NCI-H2107 treated with DMSO at 0.1 percent for 48 hours (cell line): ENCODE data around the gene COX8A.
"Not testable (repeated sequence)": the region's sequence is repeated elsewhere in the genome, so short reads cannot be mapped to it uniquely, and the experiment has no call there.

Experiments used
- DNase-seq: peaks from one replicate; lab custom pipeline; 2025; ENCODE audit not compliant: unreplicated experiment; lab: John Stamatoyannopoulos, UW

COX8A gene

DNA sequence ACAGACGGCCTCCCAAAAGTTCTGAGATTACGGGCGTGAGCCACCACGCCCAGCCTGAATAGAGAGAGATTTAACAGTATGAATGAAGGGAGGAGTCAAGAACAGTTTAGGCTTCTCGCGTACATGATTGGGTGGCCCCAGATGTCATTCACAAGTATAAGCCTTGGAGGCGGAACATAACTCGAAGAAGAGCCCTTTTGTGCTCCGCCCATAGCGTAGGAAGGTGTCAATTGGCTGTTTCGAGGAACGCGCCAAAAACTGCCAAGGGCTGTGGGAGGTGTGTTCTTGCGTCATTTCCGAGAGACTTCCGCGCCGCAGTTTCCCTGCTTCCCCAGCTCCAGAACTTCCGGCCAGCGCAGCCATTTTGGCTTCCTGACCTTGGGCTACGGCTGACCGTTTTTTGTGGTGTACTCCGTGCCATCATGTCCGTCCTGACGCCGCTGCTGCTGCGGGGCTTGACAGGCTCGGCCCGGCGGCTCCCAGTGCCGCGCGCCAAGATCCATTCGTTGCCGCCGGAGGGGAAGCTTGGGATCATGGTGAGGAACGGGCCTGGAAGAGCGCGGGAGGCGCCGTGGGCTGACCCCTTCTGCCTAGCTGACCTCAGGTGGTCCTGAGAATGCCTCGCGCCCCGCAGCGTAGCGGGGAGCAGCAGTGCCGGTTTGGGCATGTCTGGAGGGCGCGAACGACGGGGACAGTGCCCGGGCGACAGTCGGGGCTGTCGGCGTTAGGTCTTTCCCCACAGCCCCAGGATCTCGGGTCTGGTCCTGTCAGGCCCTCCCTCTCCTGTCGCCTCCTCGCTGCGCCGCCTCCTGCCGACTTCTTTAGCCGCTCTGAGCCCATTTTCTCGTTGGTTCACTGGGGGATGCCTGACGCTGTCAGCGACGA is at the start of gene COX8A:
TSS of gene COX8A (plus strand) at position 362 of the 885 bp plus-strand sequence. CDS start at position 423, 61 bp downstream.
- peak; percentile 99 for DNase-seq

- DNase-seq = no peak
Measured at GRCh38 chr11:63929616-63930015, 44.8 kb upstream of the COX8A start.

DNA sequence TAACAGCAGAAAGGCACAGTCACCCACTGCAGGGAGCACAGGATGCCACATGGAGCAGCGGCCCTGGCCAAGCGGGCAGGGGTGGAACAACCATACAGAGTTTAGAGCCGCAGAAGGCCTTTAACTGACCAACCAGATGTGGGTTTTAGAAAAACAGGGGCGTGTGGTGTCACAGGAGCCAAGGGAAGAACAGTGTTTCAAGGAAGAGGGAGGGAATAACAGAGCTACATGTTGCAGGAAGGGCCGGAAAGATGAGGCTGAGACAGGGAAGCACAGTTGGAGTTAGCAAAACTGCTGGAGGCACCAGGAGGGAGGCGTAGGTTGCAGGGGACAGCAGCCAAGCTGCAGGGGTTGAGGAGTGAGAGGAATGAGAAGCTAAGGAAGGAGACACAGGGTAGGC is 43.4 kb upstream of the COX8A start:
- DNase-seq = no peak

GRCh38 chr11:63931876-63932275 is 42.5 kb upstream of the COX8A start:
- no peak for DNase-seq

DNA sequence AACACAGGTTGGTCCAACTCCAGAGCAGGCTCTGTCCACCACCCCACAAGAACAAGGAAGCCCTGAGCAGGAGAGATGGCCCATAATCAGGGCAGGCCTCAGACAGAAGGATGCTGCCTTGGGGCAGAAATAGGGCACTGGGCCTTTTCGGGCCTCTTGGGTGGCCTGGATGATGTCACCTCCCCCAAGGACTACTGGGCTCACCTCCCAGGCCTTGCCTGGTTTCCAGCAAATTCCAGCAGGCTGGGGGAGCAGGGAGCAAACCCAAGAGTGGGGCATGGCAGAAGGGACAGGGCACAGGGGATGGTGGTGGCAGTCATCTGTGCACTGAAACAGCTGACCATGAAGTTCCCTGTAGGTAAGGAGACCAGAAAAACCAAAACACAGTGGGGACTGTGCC is 41.0 kb upstream of the COX8A start:
- DNase-seq = no peak

- no peak for DNase-seq
Measured at GRCh38 chr11:63937713-63938478, 36.5 kb upstream of the COX8A start.

GRCh38 chr11:63938479-63939396 is 35.7 kb upstream of the COX8A start, which contains the start of gene NAA40:
TSS of gene NAA40 (plus strand) at chr11:63939002. CDS start at chr11:63939097, 95 bp downstream.
- peak; percentile 77 for DNase-seq

DNA sequence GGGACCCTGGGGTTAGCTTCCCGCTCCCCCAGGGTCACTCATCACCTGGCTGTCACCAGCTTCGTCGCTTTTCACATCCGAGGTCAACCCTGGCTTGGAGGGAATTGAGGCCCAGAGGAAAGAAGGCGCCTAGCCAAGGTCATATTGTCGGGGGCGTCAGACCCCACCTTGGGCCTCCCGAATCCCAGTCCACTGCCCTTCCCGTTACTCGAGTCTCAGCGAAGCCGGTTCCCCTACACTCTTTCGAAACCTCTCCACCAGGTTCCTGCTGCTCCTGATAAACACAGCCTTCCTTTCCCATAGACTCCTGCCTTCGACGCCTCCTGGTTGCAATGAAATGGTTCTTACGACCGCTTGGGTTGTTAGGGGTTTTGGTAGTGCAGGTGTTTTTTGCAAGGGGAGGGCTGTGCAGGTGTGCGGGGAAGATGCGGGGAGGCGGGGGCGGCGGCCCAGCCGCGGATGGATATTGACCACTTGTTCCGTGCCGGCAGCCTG is 35.0 kb upstream of the COX8A start:
- DNase-seq = peak; percentile 18

DNA sequence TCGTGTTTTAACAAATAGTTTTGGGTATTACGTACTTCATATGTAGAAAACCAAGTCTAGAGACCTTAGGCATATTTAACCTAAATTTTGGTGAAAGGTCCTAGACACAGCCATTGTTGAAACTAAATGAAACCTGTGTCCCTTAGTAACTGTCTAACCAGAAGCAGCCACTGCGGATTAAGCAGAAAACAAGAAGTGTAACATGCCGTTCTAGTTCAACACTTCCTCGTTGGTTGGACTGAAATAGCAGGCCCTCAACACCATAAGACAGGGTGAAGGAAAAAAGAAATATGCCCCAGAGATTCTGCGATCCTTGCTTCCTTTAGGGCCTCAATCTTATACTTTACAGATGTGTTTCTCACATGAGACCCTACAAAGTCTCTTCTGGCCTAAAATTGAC is 33.6 kb upstream of the COX8A start:
- no peak for DNase-seq

GRCh38 chr11:63941901-63942300 is 32.5 kb upstream of the COX8A start:
- DNase-seq = no peak

GRCh38 chr11:63942803-63943202 is 31.6 kb upstream of the COX8A start:
- no peak for DNase-seq

- no peak for DNase-seq
Measured at GRCh38 chr11:63944987-63945386, 29.4 kb upstream of the COX8A start.

GRCh38 chr11:63945477-63946163 is 28.8 kb upstream of the COX8A start:
- peak; percentile 71 for DNase-seq

- no peak for DNase-seq
Measured at GRCh38 chr11:63951779-63952536, 22.5 kb upstream of the COX8A start.

- DNase-seq = no peak
Measured at GRCh38 chr11:63952570-63952969, 21.9 kb upstream of the COX8A start.

DNA sequence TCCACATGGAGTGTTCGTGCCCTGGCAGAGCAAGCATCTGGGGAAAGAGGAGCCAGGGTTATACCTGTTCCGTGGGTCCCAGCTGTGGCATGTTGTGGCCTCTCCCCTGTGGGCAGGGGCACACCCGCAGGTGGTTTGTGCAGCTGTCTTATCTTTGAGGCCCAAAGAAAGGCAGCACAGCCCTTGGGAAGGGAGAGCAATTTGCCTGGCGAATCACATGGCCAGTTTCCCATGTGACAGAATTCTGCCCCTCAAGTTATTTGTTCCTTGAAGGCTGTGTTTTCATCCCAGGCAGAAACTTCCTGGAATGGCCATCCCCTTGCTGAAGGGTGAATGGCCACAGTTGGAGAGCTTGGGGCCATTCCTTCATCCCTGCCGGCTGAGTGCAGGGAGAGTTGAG is 16.4 kb upstream of the COX8A start:
- DNase-seq = no peak

- peak; percentile 70 for DNase-seq
Measured at GRCh38 chr11:63961608-63962412, 12.6 kb upstream of the COX8A start.

GRCh38 chr11:63963895-63964294 is 10.5 kb upstream of the COX8A start:
- not testable (repeated sequence) for DNase-seq

- DNase-seq = no peak
Measured at GRCh38 chr11:63966444-63966843, 8.0 kb upstream of the COX8A start.
